C1 segment of cervical spinal cord (tissue), 14 donors: Measurements from ENCODE around the gene UGT1A6.

Source experiments
- DNase-seq, 14 donors: peaks; one replicate each; lab custom pipeline; 2025; lab: John Stamatoyannopoulos, UW

The UGT1A6 gene

DNA sequence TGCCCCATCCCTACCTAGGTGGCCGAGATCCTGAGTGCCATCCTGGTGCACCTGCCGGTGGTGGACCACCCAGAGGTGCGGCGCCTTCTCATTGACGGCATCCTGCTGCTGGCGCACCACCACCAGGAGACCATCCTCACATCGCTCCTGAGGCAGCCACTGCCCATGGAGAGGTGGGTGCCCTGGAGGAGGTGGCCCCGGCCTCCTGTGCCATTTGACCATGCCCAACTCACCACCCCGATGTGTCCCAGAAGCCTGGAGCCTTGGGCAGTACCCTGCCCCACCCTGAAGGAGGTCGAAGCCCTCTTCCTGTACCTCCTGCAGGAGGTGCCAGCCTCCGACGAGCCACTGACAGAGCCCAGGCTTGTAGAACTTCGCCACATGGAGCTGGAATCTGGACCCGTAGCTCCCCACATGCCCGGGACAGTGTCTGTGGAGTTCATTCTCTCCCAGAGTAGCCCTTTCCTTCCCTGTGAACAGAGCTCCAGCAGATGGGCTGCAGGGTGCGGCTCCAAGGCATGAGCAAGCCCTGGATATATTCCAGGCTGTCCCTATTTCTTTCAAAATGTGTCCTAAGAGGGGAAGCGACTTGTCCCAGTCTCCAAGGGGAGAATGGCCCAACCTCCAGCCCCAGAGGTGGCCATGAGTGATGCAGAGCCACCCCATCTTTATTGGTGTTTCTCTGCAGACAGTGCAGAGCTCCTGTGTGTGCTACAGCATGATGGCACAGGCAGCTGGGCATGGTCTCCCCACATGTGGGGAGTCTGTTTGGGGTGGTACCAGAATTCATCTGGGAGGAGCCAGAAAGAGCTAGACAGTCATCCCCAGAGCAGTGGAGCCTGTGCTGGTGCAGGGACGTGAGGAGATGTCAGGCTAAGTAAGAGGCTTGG lies 127.4 kb downstream of the UGT1A6 start:
- no peak for DNase-seq

DNA sequence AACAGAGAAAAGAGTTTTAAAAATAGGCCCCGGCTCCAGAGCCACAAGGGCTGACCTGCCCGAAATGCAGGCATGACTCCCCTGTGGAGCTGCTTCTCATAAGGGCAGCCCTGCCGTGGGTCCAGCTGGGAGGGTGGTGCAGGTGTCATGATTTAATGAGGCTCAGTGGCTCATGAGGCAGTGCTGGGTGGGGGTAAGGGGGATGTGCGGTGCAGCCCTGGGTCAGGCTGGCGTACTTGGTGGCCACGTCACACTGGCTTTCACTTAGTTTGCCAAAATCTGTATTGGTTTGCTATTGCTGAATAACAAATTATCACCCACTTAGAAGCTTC lies 128.1 kb downstream of the UGT1A6 start:
- DNase-seq: no peak

DNA sequence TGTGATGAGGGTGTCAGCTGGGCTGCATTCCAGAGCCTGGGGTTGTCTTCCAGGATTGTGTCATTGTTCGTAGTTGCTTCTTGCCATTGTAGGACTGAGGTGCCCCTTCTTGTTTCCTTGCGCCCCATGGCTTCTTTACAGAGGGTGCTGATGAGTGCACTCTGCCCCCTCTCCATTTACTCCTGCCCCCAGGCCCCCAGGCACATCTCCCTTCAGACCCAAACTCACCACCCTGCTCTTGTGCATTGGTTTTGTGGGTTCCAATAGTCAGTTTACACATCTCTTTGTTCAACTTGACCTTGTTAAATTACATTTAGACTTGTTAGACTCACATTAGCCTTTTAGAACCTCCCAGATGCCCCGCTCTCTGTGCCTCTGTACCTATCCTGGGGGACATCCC lies 128.5 kb downstream of the UGT1A6 start:
- no peak for DNase-seq

DNA sequence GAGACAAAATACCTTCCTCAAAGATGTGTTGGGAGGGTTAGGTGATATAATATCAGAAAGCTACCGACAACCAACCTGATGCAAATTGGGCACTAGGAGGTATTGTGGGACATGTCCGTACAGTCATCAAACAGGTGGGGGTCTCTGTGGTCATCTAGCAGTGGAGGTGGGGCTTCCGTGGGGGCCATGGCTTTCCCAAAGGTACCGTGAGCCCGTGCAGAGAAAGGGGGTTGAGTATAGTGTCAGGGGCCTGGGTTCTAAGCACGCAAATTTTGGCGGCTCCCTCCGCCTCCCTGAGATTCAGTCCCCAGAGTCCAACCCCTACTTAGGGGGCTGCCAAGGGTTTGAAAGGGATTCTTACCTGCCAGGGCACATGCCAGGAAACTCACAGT lies 129.0 kb downstream of the UGT1A6 start:
- no peak for DNase-seq

DNA sequence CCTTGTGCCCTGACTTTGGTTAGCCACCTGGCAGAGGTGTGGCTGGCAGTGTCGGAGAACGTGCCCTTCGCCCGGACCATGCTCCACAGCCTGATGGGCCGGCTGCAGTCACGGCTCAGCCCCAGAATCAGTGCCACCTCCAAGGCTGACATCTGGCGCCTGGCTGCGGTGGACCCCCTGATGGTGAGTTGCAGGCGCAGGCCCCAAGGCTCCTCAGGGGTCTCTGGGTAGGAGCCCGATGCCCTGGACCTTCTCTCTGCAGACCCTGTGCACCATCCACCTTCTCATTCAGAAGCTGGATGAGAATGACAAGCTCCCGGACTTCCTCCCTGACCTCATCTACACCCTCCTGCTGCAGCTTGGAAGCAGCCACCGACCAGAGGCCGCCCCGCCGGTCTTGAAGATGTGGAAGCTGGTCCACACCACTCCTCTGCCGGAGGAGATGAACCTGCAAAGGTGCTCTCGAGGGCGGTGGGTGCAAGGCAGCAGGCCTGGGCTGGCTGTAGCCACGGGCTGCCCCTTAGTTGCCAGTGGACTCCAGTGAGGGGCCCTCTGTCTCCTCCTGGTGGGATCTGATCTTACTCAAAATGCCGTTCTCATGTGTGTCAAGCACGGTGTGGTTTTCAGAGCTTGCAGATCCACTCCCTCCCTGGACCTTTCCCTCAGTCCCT lies 129.5 kb downstream of the UGT1A6 start:
- DNase-seq: no peak
